Measurements from ENCODE around the gene CFAP251.

DNA sequence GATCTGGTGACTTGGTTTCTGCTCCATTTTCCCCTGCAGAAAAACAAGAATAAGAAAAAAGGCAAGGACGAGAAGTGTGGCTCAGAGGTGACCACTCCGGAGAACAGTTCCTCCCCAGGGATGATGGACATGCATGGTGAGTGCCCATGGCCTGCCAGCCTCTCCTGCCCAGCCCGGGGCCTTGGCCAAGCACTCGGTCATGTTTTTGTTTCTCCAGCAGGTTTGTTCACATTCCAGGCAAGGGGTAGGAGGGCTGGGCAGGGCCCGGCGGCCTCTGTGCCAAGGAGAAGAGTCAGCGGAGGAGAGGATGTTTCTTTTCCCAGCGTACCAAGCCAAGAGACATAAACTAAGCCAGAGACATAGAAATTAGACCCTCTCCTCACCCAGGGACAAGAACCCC is 116.9 kb downstream of the CFAP251 start:
- TF ChIP-seq RAD21 (IDR thresholded peaks at IDR 0.05; ENCODE audit: low read depth) (peak; percentile 35), CEBPB (IDR thresholded peaks at IDR 0.05) (peak; percentile 44; the same call in 1 of the 2 replicates), EP300 (IDR thresholded peaks at IDR 0.05; ENCODE audit: borderline replicate concordance) (peak; percentile 73; the same call in 1 of the 2 replicates), YY1 (IDR thresholded peaks at IDR 0.05; ENCODE audit: low read depth) (no peak; the same call in 1 of the 2 replicates), CREB1 (IDR thresholded peaks at IDR 0.05; ENCODE audit: low read depth) (0 out of 2 replicates have a peak, but pooled peaks have one; percentile 8)
- TF ChIP-seq, protein P1, sequence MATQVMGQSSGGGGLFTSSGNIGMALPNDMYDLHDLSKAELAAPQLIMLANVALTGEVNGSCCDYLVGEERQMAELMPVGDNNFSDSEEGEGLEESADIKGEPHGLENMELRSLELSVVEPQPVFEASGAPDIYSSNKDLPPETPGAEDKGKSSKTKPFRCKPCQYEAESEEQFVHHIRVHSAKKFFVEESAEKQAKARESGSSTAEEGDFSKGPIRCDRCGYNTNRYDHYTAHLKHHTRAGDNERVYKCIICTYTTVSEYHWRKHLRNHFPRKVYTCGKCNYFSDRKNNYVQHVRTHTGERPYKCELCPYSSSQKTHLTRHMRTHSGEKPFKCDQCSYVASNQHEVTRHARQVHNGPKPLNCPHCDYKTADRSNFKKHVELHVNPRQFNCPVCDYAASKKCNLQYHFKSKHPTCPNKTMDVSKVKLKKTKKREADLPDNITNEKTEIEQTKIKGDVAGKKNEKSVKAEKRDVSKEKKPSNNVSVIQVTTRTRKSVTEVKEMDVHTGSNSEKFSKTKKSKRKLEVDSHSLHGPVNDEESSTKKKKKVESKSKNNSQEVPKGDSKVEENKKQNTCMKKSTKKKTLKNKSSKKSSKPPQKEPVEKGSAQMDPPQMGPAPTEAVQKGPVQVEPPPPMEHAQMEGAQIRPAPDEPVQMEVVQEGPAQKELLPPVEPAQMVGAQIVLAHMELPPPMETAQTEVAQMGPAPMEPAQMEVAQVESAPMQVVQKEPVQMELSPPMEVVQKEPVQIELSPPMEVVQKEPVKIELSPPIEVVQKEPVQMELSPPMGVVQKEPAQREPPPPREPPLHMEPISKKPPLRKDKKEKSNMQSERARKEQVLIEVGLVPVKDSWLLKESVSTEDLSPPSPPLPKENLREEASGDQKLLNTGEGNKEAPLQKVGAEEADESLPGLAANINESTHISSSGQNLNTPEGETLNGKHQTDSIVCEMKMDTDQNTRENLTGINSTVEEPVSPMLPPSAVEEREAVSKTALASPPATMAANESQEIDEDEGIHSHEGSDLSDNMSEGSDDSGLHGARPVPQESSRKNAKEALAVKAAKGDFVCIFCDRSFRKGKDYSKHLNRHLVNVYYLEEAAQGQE (IDR thresholded peaks at IDR 0.05; ENCODE audit: low read depth): no peak
- TF ChIP-seq, protein P2, sequence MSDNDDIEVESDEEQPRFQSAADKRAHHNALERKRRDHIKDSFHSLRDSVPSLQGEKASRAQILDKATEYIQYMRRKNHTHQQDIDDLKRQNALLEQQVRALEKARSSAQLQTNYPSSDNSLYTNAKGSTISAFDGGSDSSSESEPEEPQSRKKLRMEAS (IDR thresholded peaks at IDR 0.05): peak; percentile 78
- TF ChIP-seq, protein P3, sequence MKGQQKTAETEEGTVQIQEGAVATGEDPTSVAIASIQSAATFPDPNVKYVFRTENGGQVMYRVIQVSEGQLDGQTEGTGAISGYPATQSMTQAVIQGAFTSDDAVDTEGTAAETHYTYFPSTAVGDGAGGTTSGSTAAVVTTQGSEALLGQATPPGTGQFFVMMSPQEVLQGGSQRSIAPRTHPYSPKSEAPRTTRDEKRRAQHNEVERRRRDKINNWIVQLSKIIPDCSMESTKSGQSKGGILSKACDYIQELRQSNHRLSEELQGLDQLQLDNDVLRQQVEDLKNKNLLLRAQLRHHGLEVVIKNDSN (IDR thresholded peaks at IDR 0.05): peak; percentile 33; the same call in 1 of the 2 replicates

All from Ishikawa (cell line).